ENCODE data around the gene TMEM14A.
"Not testable (repeated sequence)": the region's sequence is repeated elsewhere in the genome, so short reads cannot be mapped to it uniquely, and the experiment has no call there.

TMEM14A gene

GRCh38 chr6:52697903-52698302, 27.0 kb downstream of the TMEM14A start:
- H3K4me3 ChIP-seq (ENCODE audit: low read length) = no peak overlapping the region
- no peaks in the 10 kb centered on the region for H3K27me3 ChIP-seq (ENCODE audit: insufficient read depth, low read length)
- H3K36me3 ChIP-seq (ENCODE audit: insufficient read depth, low read length) = no peaks in the 10 kb centered on the region
- H3K9ac ChIP-seq (ENCODE audit: low read depth, low read length) = no peak overlapping the region
- H3K9me3 ChIP-seq (ENCODE audit: insufficient read depth, low read depth, low read length) = no peaks in the 10 kb centered on the region
- WGBS = 100% methylated on average over 2 of the region's 2 CpGs
- peaks cover 5% of the 10 kb centered on the region; the same call in 1 of the 2 replicates for H3K4me1 ChIP-seq (ENCODE audit: insufficient read depth, low read length)
- H3K27ac ChIP-seq (ENCODE audit: low read depth, low read length) = no peak overlapping the region; the same call in 1 of the 2 replicates

GRCh38 chr6:52704060-52704459, 33.1 kb downstream of the TMEM14A start:
- H3K4me3 ChIP-seq (ENCODE audit: low read length) = no peak overlapping the region
- H3K36me3 ChIP-seq (ENCODE audit: insufficient read depth, low read length) = no peaks in the 10 kb centered on the region
- no peak overlapping the region for H3K9ac ChIP-seq (ENCODE audit: low read depth, low read length)
- no peaks in the 10 kb centered on the region for H3K27me3 ChIP-seq (ENCODE audit: insufficient read depth, low read length)
- H3K4me1 ChIP-seq (ENCODE audit: insufficient read depth, low read length) = no peaks in the 10 kb centered on the region
- H3K9me3 ChIP-seq (ENCODE audit: insufficient read depth, low read depth, low read length) = peaks cover 15% of the 10 kb centered on the region
- no peak overlapping the region for H3K27ac ChIP-seq (ENCODE audit: low read depth, low read length)

GRCh38 chr6:52704781-52705502, 34.0 kb downstream of the TMEM14A start:
- H3K4me1 ChIP-seq (ENCODE audit: insufficient read depth, low read length); H3K27me3 ChIP-seq (ENCODE audit: insufficient read depth, low read length); H3K27ac ChIP-seq (ENCODE audit: low read depth, low read length); H3K9ac ChIP-seq (ENCODE audit: low read depth, low read length); H3K4me3 ChIP-seq (ENCODE audit: low read length); H3K36me3 ChIP-seq (ENCODE audit: insufficient read depth, low read length): not testable (repeated sequence)
- 91% methylated on average over 6 of the region's 6 CpGs for WGBS
- H3K9me3 ChIP-seq (ENCODE audit: insufficient read depth, low read depth, low read length) = peaks cover 15% of the 10 kb centered on the region

- no peaks in the 10 kb centered on the region for H3K27me3 ChIP-seq (ENCODE audit: insufficient read depth, low read length)
- peaks cover 15% of the 10 kb centered on the region for H3K9me3 ChIP-seq (ENCODE audit: insufficient read depth, low read depth, low read length)
- no peak overlapping the region for H3K4me3 ChIP-seq (ENCODE audit: low read length)
- WGBS = 100% methylated on average over 3 of the region's 3 CpGs
- no peaks in the 10 kb centered on the region for H3K36me3 ChIP-seq (ENCODE audit: insufficient read depth, low read length)
- H3K27ac ChIP-seq (ENCODE audit: low read depth, low read length) = no peak overlapping the region
- no peaks in the 10 kb centered on the region for H3K4me1 ChIP-seq (ENCODE audit: insufficient read depth, low read length)
- no peak overlapping the region for H3K9ac ChIP-seq (ENCODE audit: low read depth, low read length)
Measured at GRCh38 chr6:52706001-52706400, 35.1 kb downstream of the TMEM14A start.

- WGBS = 93% methylated on average over 3 of the region's 3 CpGs
- Histone ChIP-seq H3K9me3 (ENCODE audit: insufficient read depth, low read depth, low read length) (peaks cover 15% of the 10 kb centered on the region), H3K27me3 (ENCODE audit: insufficient read depth, low read length) (no peaks in the 10 kb centered on the region), H3K4me1 (ENCODE audit: insufficient read depth, low read length) (no peaks in the 10 kb centered on the region), H3K36me3 (ENCODE audit: insufficient read depth, low read length) (no peaks in the 10 kb centered on the region), H3K9ac (ENCODE audit: low read depth, low read length) (no peak overlapping the region), H3K27ac (ENCODE audit: low read depth, low read length) (no peak overlapping the region), H3K4me3 (ENCODE audit: low read length) (no peak overlapping the region)
Measured at GRCh38 chr6:52707963-52708680, 37.2 kb downstream of the TMEM14A start.

GRCh38 chr6:52712136-52712535, 41.2 kb downstream of the TMEM14A start:
- Histone ChIP-seq H3K4me3 (ENCODE audit: low read length) (no peak overlapping the region), H3K9me3 (ENCODE audit: insufficient read depth, low read depth, low read length) (peaks cover 11% of the 10 kb centered on the region), H3K4me1 (ENCODE audit: insufficient read depth, low read length) (no peaks in the 10 kb centered on the region), H3K27me3 (ENCODE audit: insufficient read depth, low read length) (no peaks in the 10 kb centered on the region; the same call in 1 of the 2 replicates), H3K9ac (ENCODE audit: low read depth, low read length) (no peak overlapping the region), H3K36me3 (ENCODE audit: insufficient read depth, low read length) (no peaks in the 10 kb centered on the region), H3K27ac (ENCODE audit: low read depth, low read length) (no peak overlapping the region)
- WGBS = 89% methylated on average over 2 of the region's 2 CpGs

- H3K9ac ChIP-seq (ENCODE audit: low read depth, low read length); H3K27ac ChIP-seq (ENCODE audit: low read depth, low read length): not testable (repeated sequence)
Measured at GRCh38 chr6:52714761-52715160, 43.8 kb downstream of the TMEM14A start.

GRCh38 chr6:52718550-52718949, 47.6 kb downstream of the TMEM14A start:
- H3K27ac ChIP-seq (ENCODE audit: low read depth, low read length) = no peak overlapping the region
- no peaks in the 10 kb centered on the region for H3K9me3 ChIP-seq (ENCODE audit: insufficient read depth, low read depth, low read length)
- no peak overlapping the region for H3K9ac ChIP-seq (ENCODE audit: low read depth, low read length)
- H3K27me3 ChIP-seq (ENCODE audit: insufficient read depth, low read length) = no peaks in the 10 kb centered on the region; the same call in 1 of the 2 replicates
- no peak overlapping the region for H3K4me3 ChIP-seq (ENCODE audit: low read length)
- no peaks in the 10 kb centered on the region for H3K4me1 ChIP-seq (ENCODE audit: insufficient read depth, low read length)
- no peaks in the 10 kb centered on the region for H3K36me3 ChIP-seq (ENCODE audit: insufficient read depth, low read length)

More at GRCh38 chr6:52714761-52715160, 43.8 kb downstream of the TMEM14A start:
- H3K36me3 ChIP-seq (ENCODE audit: insufficient read depth, low read length); H3K4me3 ChIP-seq (ENCODE audit: low read length); H3K4me1 ChIP-seq (ENCODE audit: insufficient read depth, low read length); H3K9me3 ChIP-seq (ENCODE audit: insufficient read depth, low read depth, low read length); H3K27me3 ChIP-seq (ENCODE audit: insufficient read depth, low read length): not testable (repeated sequence)
- WGBS = 94% methylated on average over 9 of the region's 9 CpGs

- Histone ChIP-seq H3K9me3 (ENCODE audit: insufficient read depth, low read depth, low read length) (no peaks in the 10 kb centered on the region), H3K4me3 (ENCODE audit: low read length) (no peak overlapping the region), H3K9ac (ENCODE audit: low read depth, low read length) (no peak overlapping the region), H3K36me3 (ENCODE audit: insufficient read depth, low read length) (no peaks in the 10 kb centered on the region), H3K4me1 (ENCODE audit: insufficient read depth, low read length) (no peaks in the 10 kb centered on the region), H3K27me3 (ENCODE audit: insufficient read depth, low read length) (no peaks in the 10 kb centered on the region), H3K27ac (ENCODE audit: low read depth, low read length) (no peak overlapping the region)
- 74% methylated on average over 2 of the region's 2 CpGs for WGBS
Measured at GRCh38 chr6:52720321-52720720, 49.4 kb downstream of the TMEM14A start.

GRCh38 chr6:52724042-52724405, 53.1 kb downstream of the TMEM14A start:
- H3K9ac ChIP-seq (ENCODE audit: low read depth, low read length) = no peak overlapping the region
- 80% methylated on average over 2 of the region's 2 CpGs for WGBS
- no peaks in the 10 kb centered on the region; the same call in 1 of the 2 replicates for H3K4me1 ChIP-seq (ENCODE audit: insufficient read depth, low read length)
- no peaks in the 10 kb centered on the region for H3K27me3 ChIP-seq (ENCODE audit: insufficient read depth, low read length)
- no peak overlapping the region for H3K4me3 ChIP-seq (ENCODE audit: low read length)
- no peaks in the 10 kb centered on the region for H3K9me3 ChIP-seq (ENCODE audit: insufficient read depth, low read depth, low read length)
- H3K36me3 ChIP-seq (ENCODE audit: insufficient read depth, low read length) = no peaks in the 10 kb centered on the region
- H3K27ac ChIP-seq (ENCODE audit: low read depth, low read length) = no peak overlapping the region

GRCh38 chr6:52724406-52725121, 53.7 kb downstream of the TMEM14A start:
- H3K9me3 ChIP-seq (ENCODE audit: insufficient read depth, low read depth, low read length) = no peaks in the 10 kb centered on the region
- no peak overlapping the region for H3K9ac ChIP-seq (ENCODE audit: low read depth, low read length)
- H3K4me1 ChIP-seq (ENCODE audit: insufficient read depth, low read length) = no peaks in the 10 kb centered on the region; the same call in 1 of the 2 replicates
- 79% methylated on average over 13 of the region's 13 CpGs for WGBS
- no peaks in the 10 kb centered on the region for H3K27me3 ChIP-seq (ENCODE audit: insufficient read depth, low read length)
- no peak overlapping the region for H3K4me3 ChIP-seq (ENCODE audit: low read length)
- H3K36me3 ChIP-seq (ENCODE audit: insufficient read depth, low read length) = no peaks in the 10 kb centered on the region
- no peak overlapping the region for H3K27ac ChIP-seq (ENCODE audit: low read depth, low read length)

All from HUES64 (cell line).